ENCODE measurements around the gene NAA20.

DNA sequence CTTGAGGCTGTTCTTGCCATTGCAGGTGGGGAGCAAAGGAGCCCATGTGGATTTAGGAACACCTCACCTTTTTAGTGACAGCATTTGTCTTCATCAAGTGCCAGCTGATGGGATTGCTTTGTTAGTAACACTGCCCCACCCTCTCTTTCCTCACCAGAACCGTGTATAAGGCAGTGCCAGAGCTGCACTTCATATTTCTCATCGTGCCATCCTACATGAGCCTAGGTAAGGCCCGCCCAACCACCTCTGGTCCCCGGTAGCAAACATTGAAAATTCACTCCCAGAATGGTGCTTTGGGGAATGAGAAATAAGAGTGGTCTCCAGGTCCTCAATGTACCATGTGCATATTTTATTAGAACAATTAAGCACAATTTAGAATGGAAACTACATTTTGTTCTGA lies 57.9 kb downstream of the NAA20 start:
- TF ChIP-seq, protein P1, sequence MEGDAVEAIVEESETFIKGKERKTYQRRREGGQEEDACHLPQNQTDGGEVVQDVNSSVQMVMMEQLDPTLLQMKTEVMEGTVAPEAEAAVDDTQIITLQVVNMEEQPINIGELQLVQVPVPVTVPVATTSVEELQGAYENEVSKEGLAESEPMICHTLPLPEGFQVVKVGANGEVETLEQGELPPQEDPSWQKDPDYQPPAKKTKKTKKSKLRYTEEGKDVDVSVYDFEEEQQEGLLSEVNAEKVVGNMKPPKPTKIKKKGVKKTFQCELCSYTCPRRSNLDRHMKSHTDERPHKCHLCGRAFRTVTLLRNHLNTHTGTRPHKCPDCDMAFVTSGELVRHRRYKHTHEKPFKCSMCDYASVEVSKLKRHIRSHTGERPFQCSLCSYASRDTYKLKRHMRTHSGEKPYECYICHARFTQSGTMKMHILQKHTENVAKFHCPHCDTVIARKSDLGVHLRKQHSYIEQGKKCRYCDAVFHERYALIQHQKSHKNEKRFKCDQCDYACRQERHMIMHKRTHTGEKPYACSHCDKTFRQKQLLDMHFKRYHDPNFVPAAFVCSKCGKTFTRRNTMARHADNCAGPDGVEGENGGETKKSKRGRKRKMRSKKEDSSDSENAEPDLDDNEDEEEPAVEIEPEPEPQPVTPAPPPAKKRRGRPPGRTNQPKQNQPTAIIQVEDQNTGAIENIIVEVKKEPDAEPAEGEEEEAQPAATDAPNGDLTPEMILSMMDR (conservative IDR thresholded peaks at IDR 0.05; ENCODE audit: low read depth, low read length), result no peak
- TF ChIP-seq EZH2 (IDR thresholded peaks at IDR 0.05; ENCODE audit: borderline replicate concordance, low read depth, low read length, poor library complexity, severe bottlenecking), result no peak
